ENCODE measurements around the gene ITGBL1. TPM values are rescaled to one million over a fixed set of nuclear protein-coding genes. Genes with fewer than 3 reads are reported as not detected.

The ITGBL1 gene
- total and polyA plus RNA-seq, 2 of the 13 experiments (the other 11 are each of a cell fraction or from before 2014, with no cell fraction given): 0.02 TPM; not detected in 1

- TF ChIP-seq PBX2 (CRISPR knock-in tag; IDR thresholded peaks at IDR 0.05): no peak
- no peak for TF ChIP-seq ZNF644 (CRISPR knock-in tag; IDR thresholded peaks at IDR 0.05; ENCODE audit: low read depth)
- TF ChIP-seq PREB (CRISPR knock-in tag; IDR thresholded peaks at IDR 0.05): no peak
- no peak for TF ChIP-seq RXRA (CRISPR knock-in tag; IDR thresholded peaks at IDR 0.05)
- no peak for TF ChIP-seq ZNF143 (CRISPR knock-in tag; IDR thresholded peaks at IDR 0.05)
- TF ChIP-seq KIAA2018 (CRISPR knock-in tag; IDR thresholded peaks at IDR 0.05; ENCODE audit: borderline replicate concordance): no peak
- no peak for TF ChIP-seq FOXA1 (IDR thresholded peaks at IDR 0.05)
- no peak for TF ChIP-seq FOXA1 (CRISPR knock-in tag; IDR thresholded peaks at IDR 0.05)
- no peak for TF ChIP-seq MXD4 (CRISPR knock-in tag; IDR thresholded peaks at IDR 0.05)
- no peak for TF ChIP-seq RBM39 (IDR thresholded peaks at IDR 0.05; ENCODE audit: low read depth, low read length, poor library complexity, severe bottlenecking)
- no peak for TF ChIP-seq SRY (CRISPR knock-in tag; IDR thresholded peaks at IDR 0.05)
- TF ChIP-seq ZFYVE20 (CRISPR knock-in tag; IDR thresholded peaks at IDR 0.05; ENCODE audit: borderline replicate concordance, low read depth): no peak
- TF ChIP-seq ZNF276 (CRISPR knock-in tag; IDR thresholded peaks at IDR 0.05; ENCODE audit: low read depth): no peak
- no peak for TF ChIP-seq KMT2B (CRISPR knock-in tag; IDR thresholded peaks at IDR 0.05)
Observed at GRCh38 chr13:101452519-101453485, at the start of gene ITGBL1 (continued).

Measured in HepG2 (cell line).